Astrocyte (in vitro differentiated cells and primary cell): ENCODE measurements around the gene NTRK3. TPM values are rescaled to one million over a fixed set of nuclear protein-coding genes. Genes with fewer than 3 reads are reported as not detected.

Experiments
- DNase-seq: peaks from one replicate; pipeline ENCODE4 v3.0.0-alpha.2; 2010; ENCODE audit warnings: low read depth
- FAIRE-seq: peaks from 2 replicates; lab custom pipeline; 2011; peaks lifted over from hg19 to GRCh38; lab: Jason Lieb, UNC
- H2AFZ ChIP-seq: 2 replicates; pipeline ENCODE4 v1.6.0; 2012; ENCODE audit warnings: low read depth, low read length, inconsistent platforms
- H3K27ac ChIP-seq: 2 replicates; pipeline ENCODE4 v1.5.1; 2011; ENCODE audit warnings: low read depth, low read length, inconsistent platforms
- H3K27me3 ChIP-seq: 2 replicates; pipeline ENCODE4 v1.6.0; 2011; ENCODE audit warnings: low read length, inconsistent platforms; ENCODE audit not compliant: insufficient read depth
- H3K36me3 ChIP-seq: 2 replicates; pipeline ENCODE4 v1.5.1; 2011; ENCODE audit warnings: low read length, inconsistent platforms; ENCODE audit not compliant: insufficient read depth
- H3K4me1 ChIP-seq: 2 replicates; pipeline ENCODE4 v1.5.1; 2011; ENCODE audit warnings: low read length, inconsistent platforms; ENCODE audit not compliant: insufficient read depth
- H3K4me2 ChIP-seq: 2 replicates; pipeline ENCODE4 v1.6.0; 2012; ENCODE audit warnings: low read length, inconsistent platforms
- H3K4me3 ChIP-seq: 2 replicates; pipeline ENCODE4 v1.5.1; 2011; ENCODE audit warnings: low read depth, mild to moderate bottlenecking, low read length, inconsistent platforms; ENCODE audit not compliant: insufficient read depth
- H3K79me2 ChIP-seq: 2 replicates; pipeline ENCODE4 v1.6.0; 2012; ENCODE audit warnings: mild to moderate bottlenecking, low read length, inconsistent platforms; ENCODE audit not compliant: insufficient read depth
- H3K9ac ChIP-seq: 2 replicates; pipeline ENCODE4 v1.6.0; 2012; ENCODE audit warnings: mild to moderate bottlenecking, low read length, inconsistent platforms
- H3K9me3 ChIP-seq: 2 replicates; pipeline ENCODE4 v1.5.1; 2012; ENCODE audit warnings: low read depth, mild to moderate bottlenecking, low read length, inconsistent platforms; ENCODE audit not compliant: insufficient read depth
- H4K20me1 ChIP-seq: 2 replicates; pipeline ENCODE4 v1.6.0; 2012; ENCODE audit warnings: low read length, inconsistent platforms; ENCODE audit not compliant: insufficient read depth
- H3K27ac Mint-ChIP-seq: one replicate; pipeline ENCODE4 v1.8.0; 2021; ENCODE audit warnings: mild to moderate bottlenecking, mixed read lengths; ENCODE audit not compliant: unreplicated experiment
- H3K27me3 Mint-ChIP-seq: one replicate; pipeline ENCODE4 v1.8.0; 2021; ENCODE audit warnings: low read depth, mixed read lengths; ENCODE audit not compliant: unreplicated experiment
- H3K36me3 Mint-ChIP-seq: one replicate; pipeline ENCODE4 v1.8.0; 2021; ENCODE audit warnings: low read depth, mixed read lengths; ENCODE audit not compliant: unreplicated experiment
- H3K4me1 Mint-ChIP-seq: one replicate; pipeline ENCODE4 v1.8.0; 2021; ENCODE audit warnings: low read depth, mixed read lengths; ENCODE audit not compliant: unreplicated experiment
- H3K4me3 Mint-ChIP-seq: one replicate; pipeline ENCODE4 v1.8.0; 2021; ENCODE audit warnings: mild to moderate bottlenecking, moderate library complexity, mixed read lengths; ENCODE audit not compliant: unreplicated experiment
- H3K9me3 Mint-ChIP-seq: one replicate; pipeline ENCODE4 v1.8.0; 2021; ENCODE audit warnings: mild to moderate bottlenecking, mixed read lengths; ENCODE audit not compliant: unreplicated experiment
- CTCF ChIP-seq: IDR thresholded peaks from 2 replicates; pipeline ENCODE4 v1.5.1; 2011; ENCODE audit warnings: low read depth, mild to moderate bottlenecking, inconsistent platforms, low read length, moderate library complexity; ENCODE audit not compliant: insufficient read depth
- EZH2 ChIP-seq: IDR thresholded peaks from 2 replicates; pipeline ENCODE4 v1.6.1; 2012; ENCODE audit warnings: mild to moderate bottlenecking, low read length, inconsistent platforms; ENCODE audit not compliant: insufficient read depth
- total RNA-seq: library from RNA; stranded (reverse); gene quantifications from 2 replicates; pipeline ENCODE4 v1.2.1, GENCODE V29; 2021

Gene NTRK3
- total RNA-seq, 1 donor from 2014 or later = 12.9 TPM

GRCh38 chr15:87826119-87826747 lies 430.3 kb downstream of the NTRK3 start:
- H3K9ac ChIP-seq = no peak overlapping the region
- H2AFZ ChIP-seq = no peak overlapping the region
- TF ChIP-seq CTCF (no peak), EZH2 (no peak)
- no peaks in the 10 kb centered on the region for H3K27me3 ChIP-seq
- DNase-seq (no peak), FAIRE-seq (no peak)
- H3K36me3 ChIP-seq = no peaks in the 10 kb centered on the region
- peaks cover 15% of the 10 kb centered on the region for H3K4me1 Mint-ChIP-seq
- H3K79me2 ChIP-seq = no peaks in the 10 kb centered on the region
- no peak overlapping the region for H3K4me3 ChIP-seq
- peaks cover 5% of the 10 kb centered on the region for H3K9me3 Mint-ChIP-seq
- H3K27ac Mint-ChIP-seq = no peak overlapping the region
- no peaks in the 10 kb centered on the region for H4K20me1 ChIP-seq
- H3K4me3 Mint-ChIP-seq = no peak overlapping the region
- H3K27ac ChIP-seq = no peak overlapping the region
- H3K36me3 Mint-ChIP-seq = peaks cover 2% of the 10 kb centered on the region
- H3K4me1 ChIP-seq = peaks cover 3% of the 10 kb centered on the region
- H3K4me2 ChIP-seq = no peak overlapping the region
- peaks cover 10% of the 10 kb centered on the region for H3K27me3 Mint-ChIP-seq
- no peaks in the 10 kb centered on the region for H3K9me3 ChIP-seq

GRCh38 chr15:87818756-87819155 lies 437.8 kb downstream of the NTRK3 start:
- Histone ChIP-seq H3K9ac (no peak overlapping the region), H3K79me2 (no peaks in the 10 kb centered on the region), H4K20me1 (no peaks in the 10 kb centered on the region), H3K36me3 (no peaks in the 10 kb centered on the region), H3K4me3 (no peak overlapping the region), H3K27me3 (no peaks in the 10 kb centered on the region), H3K27ac (no peak overlapping the region), H3K4me1 (peaks cover 18% of the 10 kb centered on the region), H2AFZ (no peak overlapping the region), H3K9me3 (no peaks in the 10 kb centered on the region), H3K4me2 (no peak overlapping the region)
- FAIRE-seq = no peak
- H3K27me3 Mint-ChIP-seq = peaks cover 9% of the 10 kb centered on the region
- H3K4me1 Mint-ChIP-seq = peaks cover 15% of the 10 kb centered on the region
- no peaks in the 10 kb centered on the region for H3K36me3 Mint-ChIP-seq
- no peak for TF ChIP-seq CTCF
- no peak for TF ChIP-seq EZH2
- no peak overlapping the region for H3K27ac Mint-ChIP-seq
- no peak overlapping the region for H3K4me3 Mint-ChIP-seq
- DNase-seq = no peak
- H3K9me3 Mint-ChIP-seq = peaks cover 2% of the 10 kb centered on the region

GRCh38 chr15:87817553-87817952 lies 439.0 kb downstream of the NTRK3 start:
- H3K36me3 Mint-ChIP-seq = no peaks in the 10 kb centered on the region
- peak overlapping the region; percentile 30 for H3K9ac ChIP-seq
- peak; percentile 4 for TF ChIP-seq CTCF
- TF ChIP-seq EZH2 = no peak
- peak overlapping the region; percentile 65 for H3K4me2 ChIP-seq
- FAIRE-seq (peak; percentile 5), DNase-seq (no peak)
- peak overlapping the region; percentile 79 for H3K27ac ChIP-seq
- no peak overlapping the region for H2AFZ ChIP-seq
- no peaks in the 10 kb centered on the region for H4K20me1 ChIP-seq
- H3K4me1 ChIP-seq = peaks cover 18% of the 10 kb centered on the region
- H3K4me1 Mint-ChIP-seq = peaks cover 15% of the 10 kb centered on the region
- H3K27me3 ChIP-seq = no peaks in the 10 kb centered on the region
- peaks cover 2% of the 10 kb centered on the region for H3K9me3 Mint-ChIP-seq
- no peaks in the 10 kb centered on the region for H3K79me2 ChIP-seq
- H3K36me3 ChIP-seq = no peaks in the 10 kb centered on the region
- no peak overlapping the region for H3K27ac Mint-ChIP-seq
- no peak overlapping the region for H3K4me3 Mint-ChIP-seq
- peaks cover 9% of the 10 kb centered on the region for H3K27me3 Mint-ChIP-seq
- H3K9me3 ChIP-seq = no peaks in the 10 kb centered on the region
- no peak overlapping the region for H3K4me3 ChIP-seq
